HCT116 (cell line): ENCODE measurements around the gene TMEM203. TPM values are rescaled to one million over a fixed set of nuclear protein-coding genes. Genes with fewer than 3 reads are reported as not detected.
A peak's percentile ranks its signal among the peaks of the same experiment; 100 is the strongest.

Experiments
- ATAC-seq: fragments of 200-7000 bp; cut with Tn5 transposase; 2 replicates; pipeline ENCODE4 v1.9.1; 2020; ENCODE audit warnings: mild to moderate bottlenecking, moderate library complexity
- BruUV-seq: library from RNA; stranded (reverse); fragments of 400-500 nt; replicated peaks from 2 replicates; lab custom pipeline; 2021; lab: Mats Ljungman, UMichigan
- CTCF ChIA-PET: fragments of 300-600 bp; sonication (Branson Sonifier 250); formaldehyde crosslinking; loops from one replicate; lab custom pipeline; 2021; ENCODE audit warnings: antibody characterized with exemption; lab: Charles Lee
- POLR2A ChIA-PET: fragments of 300-600, 350-600 bp; sonication (Branson Sonifier 250); formaldehyde crosslinking; loops from one replicate; lab custom pipeline; 2021; ENCODE audit warnings: antibody characterized with exemption; lab: Charles Lee
- RAD21 ChIA-PET, 2 experiments: fragments of 300-600 bp; sonication (Branson Sonifier 250); formaldehyde crosslinking; loops; one replicate each; lab custom pipeline; 2023; ENCODE audit warnings: low total read pairs in 2 of 2; ENCODE audit not compliant: uncharacterized antibody in 2 of 2, unreplicated experiment in 2 of 2, low non-redundant PET in 1 of 2; lab: Charles Lee
- DNase-seq: peaks from one replicate; pipeline ENCODE4 v3.0.0-alpha.2; 2010; ENCODE audit warnings: low read depth, low spot score
- H2AFZ ChIP-seq: fragments of 200-600 bp; shearing (Covaris generic), sonication (generic); 2 replicates; pipeline ENCODE4 v1.6.1; 2017; ENCODE audit warnings: low read depth, mixed run types, mixed read lengths, antibody characterized with exemption, low read length; ENCODE audit not compliant: poor library complexity, severe bottlenecking
- H3K27ac ChIP-seq: 2 replicates; pipeline ENCODE4 v1.5.1; 2012; ENCODE audit warnings: low read depth, low read length
- H3K27me3 ChIP-seq: fragments of 200-600 bp; sonication (generic); 2 replicates; pipeline ENCODE4 v1.6.1; 2016; ENCODE audit warnings: mixed run types, low read length, mixed read lengths; ENCODE audit not compliant: insufficient read depth
- H3K36me3 ChIP-seq, 2 experiments: fragments of 200-500 bp in 1 of 2; fragments of 200-600 bp in 1 of 2; sonication (Bioruptor generic) in 1 of 2; sonication (generic) in 1 of 2; 2 replicates each; pipeline versions ENCODE4 v1.5.1 to v1.6.1; 2014 to 2016; ENCODE audit warnings: low read length in 2 of 2, inconsistent platforms in 1 of 2, mixed read lengths in 1 of 2, mixed run types in 1 of 2; ENCODE audit not compliant: insufficient read depth in 2 of 2, control insufficient read depth in 1 of 2
- H3K4me1 ChIP-seq, 2 experiments: fragments of 200-600 bp in 1 of 2; sonication (generic) in 1 of 2; 2 replicates each; pipeline versions ENCODE4 v1.5.1 to v1.6.1; 2012 to 2017; ENCODE audit warnings: low read length in 2 of 2, inconsistent platforms in 1 of 2, mild to moderate bottlenecking in 1 of 2, mixed read lengths in 1 of 2, mixed run types in 1 of 2, moderate library complexity in 1 of 2; ENCODE audit not compliant: insufficient read depth in 2 of 2, control insufficient read depth in 1 of 2
- H3K4me2 ChIP-seq: fragments of 200-600 bp; sonication (generic); 2 replicates; pipeline ENCODE4 v1.6.1; 2017; ENCODE audit warnings: mixed run types, low read length, mixed read lengths
- H3K4me3 ChIP-seq, 2 experiments: fragments of 200-600 bp in 1 of 2; sonication (generic) in 1 of 2; replicated peaks in 1 of 2; 2 replicates each; pipeline ENCODE4 v1.5.1; 2011 to 2016; ENCODE audit warnings: low read length in 2 of 2, control low read depth in 1 of 2, low read depth in 1 of 2, mild to moderate bottlenecking in 1 of 2, mixed read lengths in 1 of 2, mixed run types in 1 of 2
- H3K79me2 ChIP-seq: fragments of 200-600 bp; sonication (generic); 2 replicates; pipeline ENCODE4 v1.6.1; 2017; ENCODE audit warnings: mild to moderate bottlenecking, mixed run types, low read length, moderate library complexity, mixed read lengths; ENCODE audit not compliant: insufficient read depth
- H3K9ac ChIP-seq: fragments of 200-600 bp; sonication (generic); 2 replicates; pipeline ENCODE4 v1.6.1; 2016; ENCODE audit warnings: low read length, mixed read lengths
- H3K9me2 ChIP-seq: fragments of 200-600 bp; sonication (generic), shearing (Covaris generic); 2 replicates; pipeline ENCODE4 v1.6.1; 2017; ENCODE audit warnings: mixed run types, mild to moderate bottlenecking, moderate library complexity; ENCODE audit not compliant: insufficient read depth
- H3K9me3 ChIP-seq, 2 experiments: fragments of 200-500 bp in 1 of 2; fragments of 200-600 bp in 1 of 2; sonication (Bioruptor generic) in 1 of 2; sonication (generic) in 1 of 2; 2 replicates each; pipeline ENCODE4 v1.6.1; 2014 to 2017; ENCODE audit warnings: low read length in 2 of 2, mixed read lengths in 2 of 2, inconsistent platforms in 1 of 2, low read depth in 1 of 2, mild to moderate bottlenecking in 1 of 2, mixed run types in 1 of 2, moderate library complexity in 1 of 2; ENCODE audit not compliant: control insufficient read depth in 1 of 2, insufficient read depth in 1 of 2
- H4K20me1 ChIP-seq: fragments of 200-600 bp; sonication (generic), shearing (Covaris generic); 2 replicates; pipeline ENCODE4 v1.6.1; 2017; ENCODE audit warnings: mixed run types, mild to moderate bottlenecking, moderate library complexity; ENCODE audit not compliant: insufficient read depth
- CBX3 ChIP-seq: IDR thresholded peaks from 2 replicates; pipeline ENCODE4 v1.6.1; 2012; ENCODE audit warnings: low read depth
- EGR1 ChIP-seq: IDR thresholded peaks from 2 replicates; pipeline ENCODE4 v1.6.1; 2012; ENCODE audit warnings: low read depth
- EZH2 ChIP-seq: fragments of 200-600 bp; sonication (generic); IDR thresholded peaks from 2 replicates; pipeline ENCODE4 v1.6.1; 2017; ENCODE audit warnings: antibody characterized with exemption, mixed run types
- POLR2A ChIP-seq: IDR thresholded peaks from 2 replicates; pipeline ENCODE4 v1.7.0; 2011; ENCODE audit warnings: borderline replicate concordance; ENCODE audit not compliant: insufficient read depth, insufficient read length; ENCODE audit errors: extremely low read depth
- SRF ChIP-seq: IDR thresholded peaks from 2 replicates; pipeline ENCODE4 v1.6.1; 2012; ENCODE audit warnings: low read depth
- YY1 ChIP-seq: IDR thresholded peaks from 2 replicates; pipeline ENCODE4 v1.6.1; 2011; ENCODE audit warnings: low read length, low read depth, moderate library complexity, mild to moderate bottlenecking; ENCODE audit not compliant: insufficient replicate concordance; ENCODE audit errors: extremely low read depth
- ZFX ChIP-seq: fragments of 450-650 bp; IDR thresholded peaks from 2 replicates; pipeline ENCODE4 v1.6.1; 2017
- intact Hi-C: fragments of 100-400 bp; cut with micrococcal nuclease; formaldehyde crosslinking; loops from 2 replicates; pipeline ENCODE4 v1.10.0; 2022
- total RNA-seq: library from RNA; stranded (reverse); gene quantifications from one replicate; pipeline ENCODE4 v1.2.1, GENCODE V29; 2021; ENCODE audit not compliant: unreplicated experiment
- TF ChIP-seq, protein P1 (sequence below): IDR thresholded peaks from 2 replicates; pipeline ENCODE4 v1.6.1; 2012
- TF ChIP-seq, protein P2 (sequence below): IDR thresholded peaks from 2 replicates; pipeline ENCODE4 v1.6.1; 2012

TMEM203 gene
- total RNA-seq, 1 experiment from 2014 or later: 45.0 TPM

DNA sequence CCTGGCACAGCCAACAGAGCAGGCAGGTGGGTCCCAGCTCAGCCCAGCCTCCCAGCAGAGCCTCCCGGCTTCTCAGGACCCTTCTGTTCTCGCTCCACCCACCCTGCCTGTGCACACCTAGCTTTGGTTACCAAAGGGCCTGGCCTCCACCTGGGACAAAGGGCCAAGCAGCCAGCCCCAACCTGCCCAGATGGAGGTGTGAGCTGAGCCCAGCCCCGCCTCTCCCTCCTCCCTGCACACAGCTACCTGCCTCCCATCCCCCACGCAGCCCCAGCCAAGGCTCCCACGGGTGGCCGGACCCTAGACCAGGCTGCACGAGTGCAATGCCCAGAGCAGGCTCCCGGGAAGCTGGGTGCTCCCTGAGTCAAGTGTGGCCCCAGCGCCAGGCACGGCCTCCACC, 10.5 kb downstream of the TMEM203 start:
- no TSS peak for BruUV-seq
- H4K20me1 ChIP-seq: no peaks in the 10 kb centered on the region
- no peak overlapping the region for H3K4me3 ChIP-seq
- H3K9ac ChIP-seq: no peak overlapping the region
- no peaks in the 10 kb centered on the region for H3K9me2 ChIP-seq
- TF ChIP-seq ZFX (no peak), YY1 (no peak), POLR2A (no peak)
- TF ChIP-seq, protein P1, sequence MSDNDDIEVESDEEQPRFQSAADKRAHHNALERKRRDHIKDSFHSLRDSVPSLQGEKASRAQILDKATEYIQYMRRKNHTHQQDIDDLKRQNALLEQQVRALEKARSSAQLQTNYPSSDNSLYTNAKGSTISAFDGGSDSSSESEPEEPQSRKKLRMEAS: no peak
- peaks cover 35 to 57% of the 10 kb centered on the region in 2 experiments for H3K4me1 ChIP-seq
- H3K36me3 ChIP-seq: peaks cover 0 to 5% of the 10 kb centered on the region in 2 experiments; a peak in 1 of 4 replicates
- intact Hi-C loops: no loop called here
- ChIA-PET POLR2A (interaction anchor here (2.2 kb wide), 1 partner anchor 46 kb away, joined by 6 read pairs; the partner anchor contains the start of gene TUBB4B), RAD21 (no interaction called here), CTCF (interaction anchor here (1.2 to 1.7 kb wide), 2 partner anchors 33 to 42 kb away, joined by 3 to 4 read pairs; partner anchors contain the start of gene RNF224)
- H3K27me3 ChIP-seq: no peaks in the 10 kb centered on the region
- no peak for ATAC-seq
- peak overlapping the region; percentile 37 for H3K4me2 ChIP-seq
- peaks cover 21% of the 10 kb centered on the region for H3K79me2 ChIP-seq
- no peak for DNase-seq
- peak overlapping the region; percentile 38; the same call in 1 of the 2 replicates for H3K27ac ChIP-seq
- H3K9me3 ChIP-seq: no peaks in the 10 kb centered on the region
- H2AFZ ChIP-seq: no peak overlapping the region

DNA sequence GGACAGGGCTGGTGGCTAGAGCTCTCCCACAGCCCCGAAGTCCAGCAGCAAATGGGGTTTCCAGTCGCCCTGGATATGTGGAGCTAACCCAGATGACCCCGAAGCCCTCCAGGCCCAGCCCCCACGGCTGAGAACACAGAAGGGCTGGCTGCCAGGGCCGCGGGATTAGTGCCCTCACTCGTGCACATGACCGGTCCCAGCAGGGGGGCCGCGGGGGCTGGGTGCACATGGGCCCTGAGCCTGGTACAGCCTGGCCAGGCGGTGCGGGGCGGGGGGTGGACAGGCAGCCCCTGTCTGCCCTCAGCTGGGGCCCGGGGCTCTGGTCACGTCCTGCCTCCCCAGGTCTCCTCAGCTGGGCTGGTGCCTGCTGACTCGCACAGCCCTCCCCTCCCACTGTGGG, 11.1 kb downstream of the TMEM203 start:
- no peaks in the 10 kb centered on the region for H3K9me3 ChIP-seq
- H3K9me2 ChIP-seq: no peaks in the 10 kb centered on the region
- RAD21 ChIA-PET: no interaction called here
- no TSS peak for BruUV-seq
- H3K4me2 ChIP-seq: 0 out of 2 replicates have a peak overlapping the region, but pooled peaks have one; percentile 37
- POLR2A ChIA-PET: interaction anchor here (2.2 kb wide), 1 partner anchor 46 kb away, joined by 6 read pairs; the partner anchor contains the start of gene TUBB4B
- no peak overlapping the region for H3K9ac ChIP-seq
- no peak for TF ChIP-seq EZH2
- no peak for TF ChIP-seq EGR1
- TF ChIP-seq CBX3: no peak
- TF ChIP-seq SRF: no peak
- TF ChIP-seq, protein P2, sequence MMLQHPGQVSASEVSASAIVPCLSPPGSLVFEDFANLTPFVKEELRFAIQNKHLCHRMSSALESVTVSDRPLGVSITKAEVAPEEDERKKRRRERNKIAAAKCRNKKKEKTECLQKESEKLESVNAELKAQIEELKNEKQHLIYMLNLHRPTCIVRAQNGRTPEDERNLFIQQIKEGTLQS: no peak
- H3K4me1 ChIP-seq: peaks cover 35 to 57% of the 10 kb centered on the region in 2 experiments
- peaks cover 27% of the 10 kb centered on the region for H3K79me2 ChIP-seq
- H3K4me3 ChIP-seq: no peak overlapping the region
- no peak overlapping the region for H2AFZ ChIP-seq
- CTCF ChIA-PET: interaction anchor here (1.2 to 1.7 kb wide), 2 partner anchors 33 to 42 kb away, joined by 3 to 4 read pairs; partner anchors contain the start of gene RNF224
- no peak for ATAC-seq
- H4K20me1 ChIP-seq: no peaks in the 10 kb centered on the region
- DNase-seq: no peak
- H3K36me3 ChIP-seq: peaks cover 0 to 6% of the 10 kb centered on the region in 2 experiments; a peak in 1 of 4 replicates
- peak overlapping the region; percentile 38; the same call in 1 of the 2 replicates for H3K27ac ChIP-seq
- H3K27me3 ChIP-seq: no peaks in the 10 kb centered on the region
- intact Hi-C loops: no loop called here
